Pulmonary artery endothelial cell (primary cell): ENCODE results near the gene GNAS-AS1. TPM values are rescaled to one million over a fixed set of nuclear protein-coding genes. Genes with fewer than 3 reads are reported as not detected.
"Not testable (repeated sequence)": the region's sequence is repeated elsewhere in the genome, so short reads cannot be mapped to it uniquely, and the experiment has no call there.

ENCODE experiments used
- DNase-seq: peaks from one replicate; pipeline ENCODE4 v3.0.0-alpha.2; 2011; ENCODE audit warnings: low read depth, low spot score
- total RNA-seq: library from RNA; depleted of rRNA; stranded (reverse); fragments of >200 nt; gene quantifications from 2 replicates; pipeline ENCODE4 v1.2.3, GENCODE V29; 2014

GNAS-AS1 gene
- total RNA-seq, 1 donor from 2014 or later: 0.07 TPM

DNA sequence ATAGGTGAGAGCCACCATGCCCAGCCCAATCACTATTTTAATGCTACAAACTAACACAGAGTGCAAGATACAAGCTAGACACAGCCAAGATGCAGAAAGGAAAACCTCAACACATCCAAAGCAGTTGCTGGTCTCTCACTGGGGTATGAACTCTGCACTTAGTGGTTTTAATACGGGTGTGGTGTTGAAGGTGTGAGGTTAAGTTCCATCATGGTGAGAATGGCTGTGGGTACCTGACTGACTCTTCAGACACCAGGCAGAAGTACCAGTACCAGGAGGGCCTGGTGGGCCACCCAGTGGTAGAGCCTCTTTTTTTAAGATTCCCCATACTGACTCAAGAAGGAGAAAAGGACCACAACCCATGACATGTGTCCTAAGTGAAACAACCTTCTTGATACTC is 13.0 kb downstream of the GNAS-AS1 start:
- no peak for DNase-seq

DNA sequence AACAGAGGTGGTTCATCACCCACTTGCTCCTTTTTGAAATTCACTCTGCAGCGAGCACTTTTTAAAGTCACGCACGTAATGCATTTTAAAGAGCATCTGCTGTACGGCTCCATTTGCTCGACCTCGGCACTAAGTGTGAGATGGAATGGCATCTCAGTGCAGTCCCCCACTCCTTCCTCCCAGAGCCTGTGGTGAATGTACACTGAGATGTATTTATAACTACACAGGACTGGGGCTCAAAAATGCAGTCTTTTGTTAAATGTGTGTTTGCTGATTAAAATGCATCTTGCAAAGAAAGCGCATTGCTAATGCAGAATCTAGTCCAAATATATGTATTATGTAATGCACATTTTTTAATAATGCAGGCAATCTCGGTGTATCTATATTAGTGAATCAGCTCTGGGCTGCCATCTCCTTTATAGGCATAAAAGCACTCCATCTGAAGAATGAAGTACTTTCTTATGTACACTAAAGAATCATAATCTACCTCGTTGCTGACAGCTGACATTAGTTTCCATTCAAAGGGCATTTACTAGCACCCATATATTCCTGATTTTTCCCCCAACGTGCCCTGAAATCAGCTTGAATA is 14.0 kb downstream of the GNAS-AS1 start:
- DNase-seq: no peak

DNA sequence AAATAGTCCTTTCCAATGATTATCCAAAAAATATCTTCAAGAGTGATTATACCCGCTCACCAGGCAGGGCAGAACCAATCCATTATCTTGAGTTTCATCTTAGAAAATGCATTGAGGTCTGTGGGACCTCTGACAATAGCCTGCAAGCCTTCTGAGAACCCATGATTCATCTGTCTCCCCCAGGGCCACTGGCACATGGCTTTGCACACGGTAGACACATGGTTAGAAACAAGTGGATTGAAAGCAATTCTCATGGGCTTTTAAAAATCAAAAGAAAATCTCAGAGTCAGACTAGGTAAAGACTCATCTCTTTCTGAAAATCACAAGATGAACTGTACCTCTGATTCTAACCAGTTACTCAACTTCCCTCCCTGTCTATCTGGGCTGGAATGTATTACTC is 15.5 kb downstream of the GNAS-AS1 start:
- no peak for DNase-seq

DNA sequence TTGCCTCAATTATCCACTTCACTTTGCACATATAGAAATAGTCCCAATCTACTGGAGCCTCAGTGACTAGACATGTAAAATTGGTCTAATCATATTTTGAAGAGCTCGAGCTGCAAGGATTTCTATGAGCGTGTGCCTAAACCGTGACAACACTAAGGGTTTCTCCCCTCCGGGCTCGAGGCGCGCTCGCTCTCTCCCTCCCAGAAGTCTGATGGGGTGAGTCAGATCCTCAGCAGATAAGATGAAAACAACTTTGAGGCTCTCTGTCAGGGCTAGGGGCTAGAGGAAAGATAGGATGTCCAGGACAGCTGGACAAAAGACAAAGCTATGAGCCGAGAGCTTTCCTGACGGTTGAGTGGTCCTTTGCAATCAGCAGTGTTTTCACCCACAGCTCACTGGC is 16.8 kb downstream of the GNAS-AS1 start:
- no peak for DNase-seq

DNA sequence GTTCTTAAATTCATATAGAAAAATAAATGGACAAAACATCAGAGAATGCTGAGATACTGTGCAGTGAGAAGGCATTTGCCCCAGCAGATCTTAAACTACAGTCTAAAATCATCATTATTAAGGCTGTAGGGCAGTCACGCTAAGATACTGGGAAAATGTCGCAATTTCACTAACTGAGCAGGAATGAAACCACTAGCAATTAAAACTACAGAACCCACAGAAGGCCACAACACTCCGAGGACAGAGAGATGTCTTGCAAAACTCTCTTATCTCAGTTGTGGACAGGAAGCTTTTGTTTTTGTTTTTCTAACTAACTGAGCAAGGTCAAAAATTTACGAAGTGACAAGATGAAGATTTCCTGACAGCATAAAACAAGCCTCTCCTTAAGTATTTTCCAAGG is 18.2 kb downstream of the GNAS-AS1 start:
- DNase-seq: no peak

DNA sequence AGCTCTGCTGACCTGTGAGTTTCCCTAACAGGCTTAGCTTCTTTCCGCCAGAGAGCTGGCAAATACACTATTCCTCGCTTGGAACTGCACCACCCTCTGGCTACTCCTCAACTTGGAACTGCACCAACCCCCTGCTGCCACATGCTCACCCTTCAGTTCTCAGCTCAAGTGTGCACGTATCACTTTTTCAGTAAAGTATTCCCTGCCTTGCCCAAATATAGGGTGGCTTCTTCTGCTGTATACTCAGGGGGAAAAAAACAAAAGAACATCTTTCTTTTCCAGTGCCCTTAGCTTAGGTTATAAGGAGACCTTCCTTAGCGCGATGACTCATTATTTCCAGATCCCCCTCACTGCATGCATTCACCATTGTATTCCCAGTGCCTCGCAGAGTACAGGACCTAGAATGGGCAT is 21.2 kb downstream of the GNAS-AS1 start:
- DNase-seq: no peak

DNA sequence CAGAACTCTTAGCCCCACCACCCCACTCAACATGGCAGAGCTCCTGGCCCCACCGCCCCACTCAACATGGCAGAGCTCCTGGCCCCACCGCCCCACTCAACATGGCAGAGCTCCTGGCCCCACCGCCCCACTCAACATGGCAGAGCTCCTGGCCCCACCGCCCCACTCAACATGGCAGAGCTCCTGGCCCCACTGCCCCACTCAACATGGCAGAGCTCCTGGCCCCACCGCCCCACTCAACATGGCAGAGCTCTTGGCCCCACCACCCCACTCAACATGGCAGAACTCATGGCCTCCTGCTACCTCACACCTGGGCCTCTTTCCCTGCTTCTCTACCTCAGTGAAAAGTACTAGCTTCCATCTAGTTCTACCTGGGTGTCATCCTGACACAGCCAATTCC is 21.9 kb downstream of the GNAS-AS1 start:
- not testable (repeated sequence) for DNase-seq

DNA sequence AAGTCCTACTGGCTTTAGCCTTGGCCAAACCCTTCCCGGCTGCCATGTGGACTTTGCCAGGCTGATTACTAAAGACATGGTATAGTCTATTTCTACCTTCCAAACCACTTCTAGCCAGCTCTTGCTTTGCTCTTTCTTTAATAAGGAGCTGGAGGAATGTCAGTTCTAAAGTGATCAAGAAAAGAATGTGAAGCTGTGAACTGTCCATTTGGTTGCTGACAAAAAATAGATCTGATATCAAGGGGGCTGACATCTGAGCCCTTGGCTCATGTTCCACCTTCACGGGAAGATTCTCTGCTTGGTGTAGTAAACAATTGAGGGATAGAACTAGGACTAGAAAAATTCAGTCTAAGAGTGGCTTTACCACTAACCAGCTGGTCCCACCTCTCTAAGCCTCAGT is 22.6 kb downstream of the GNAS-AS1 start:
- no peak for DNase-seq

DNA sequence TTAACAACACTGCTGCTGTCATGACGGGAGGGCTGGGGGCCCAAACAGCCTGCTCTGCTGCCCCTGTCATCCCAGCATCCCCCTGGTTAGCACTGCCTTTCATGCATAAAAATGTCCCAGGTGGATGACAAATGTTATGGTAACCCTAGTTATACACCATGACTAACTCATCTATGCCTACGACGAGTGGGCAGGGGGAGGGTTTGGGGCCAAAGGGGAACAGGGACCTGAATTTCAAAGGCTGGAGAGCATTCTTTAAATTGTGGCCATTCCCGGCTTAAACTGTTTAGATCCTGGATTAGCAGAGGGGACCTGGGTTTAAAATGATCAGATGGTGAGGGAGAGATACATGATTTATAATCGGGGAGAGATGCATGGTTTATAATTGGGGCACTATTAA is 24.4 kb downstream of the GNAS-AS1 start:
- DNase-seq: no peak

DNA sequence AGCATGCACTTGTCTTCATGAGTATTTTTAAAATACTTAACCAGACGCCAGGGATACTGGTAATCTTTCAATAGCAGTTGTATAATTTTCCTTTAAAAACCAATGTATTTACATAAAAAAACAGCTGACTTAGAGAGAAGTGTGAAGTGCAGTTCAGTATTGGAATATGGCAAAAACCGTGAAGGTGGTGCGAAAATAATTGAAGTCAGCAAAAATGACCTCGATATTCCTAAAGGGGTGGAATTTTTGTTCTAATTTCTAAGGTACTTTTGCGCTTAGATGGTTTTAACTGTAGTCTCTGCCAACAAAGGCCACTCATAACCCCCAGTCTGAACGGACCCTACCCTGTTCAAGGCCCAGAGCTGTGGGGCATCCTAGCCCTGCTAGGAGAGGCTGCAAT is 25.3 kb downstream of the GNAS-AS1 start:
- no peak for DNase-seq

DNA sequence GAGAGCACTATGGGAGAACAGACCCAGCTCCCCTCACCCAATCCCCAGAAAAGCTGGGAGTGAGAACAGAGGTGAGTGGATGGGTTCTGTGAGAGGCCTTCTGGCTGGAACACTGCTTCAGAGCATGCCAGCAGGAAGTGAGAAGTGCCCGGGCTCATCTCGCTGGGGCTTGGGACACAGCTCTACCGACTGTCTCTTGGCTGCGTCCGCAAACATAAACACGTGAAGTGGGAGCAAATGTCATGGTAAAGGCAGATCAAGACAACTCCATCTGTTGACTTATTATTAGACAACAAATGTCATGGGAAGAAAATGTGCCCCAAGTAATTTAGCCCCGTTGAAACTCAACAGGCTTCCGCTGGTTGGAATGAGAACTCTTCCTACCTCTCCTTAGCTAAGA is 25.9 kb downstream of the GNAS-AS1 start:
- DNase-seq: no peak

DNA sequence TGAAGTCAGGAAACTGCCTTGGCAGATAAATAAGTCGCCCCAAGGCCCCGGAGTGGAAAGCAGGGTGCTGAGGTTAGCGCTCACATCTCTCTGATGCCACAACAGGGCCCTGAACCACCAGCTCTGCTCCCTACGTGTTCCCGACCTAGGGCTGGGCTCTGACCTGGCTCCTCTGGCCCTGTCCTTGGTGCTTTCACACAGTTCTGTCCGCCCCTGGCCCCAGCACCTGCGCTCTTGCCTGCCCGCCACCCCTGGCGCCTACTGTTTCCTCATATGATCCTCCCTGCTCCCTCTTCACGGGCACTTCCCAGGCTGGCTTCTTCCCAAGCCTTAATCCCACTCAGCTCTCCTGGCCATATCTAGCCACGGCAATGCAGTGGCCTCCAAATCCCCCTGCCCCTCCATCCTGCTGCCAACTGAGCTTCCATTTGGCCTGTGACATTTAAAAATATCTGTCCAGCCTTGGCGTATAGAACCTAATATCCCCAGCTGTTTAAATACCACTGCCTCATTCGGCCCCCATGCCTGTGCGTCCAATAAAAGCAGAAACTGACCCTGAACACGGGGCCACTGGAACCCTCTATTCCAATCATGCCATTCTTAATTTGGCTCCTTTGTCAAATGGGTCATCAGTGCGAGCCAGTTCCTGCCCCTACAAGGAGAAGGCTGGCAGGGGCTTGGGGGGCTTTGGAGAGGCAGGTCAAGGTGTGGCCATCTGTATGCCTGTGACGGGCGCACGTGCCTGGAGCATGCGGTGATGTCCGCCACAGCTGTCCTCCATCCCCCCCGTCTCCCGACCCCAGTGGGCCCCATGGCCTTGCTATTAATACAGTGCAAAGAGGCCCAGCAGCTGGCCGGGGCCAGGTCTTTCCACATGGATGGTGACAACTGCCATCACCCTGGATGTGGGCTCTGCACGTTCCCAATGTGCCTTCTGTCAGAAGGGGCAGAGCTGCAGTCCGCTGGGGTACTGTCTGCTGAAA is 27.7 kb downstream of the GNAS-AS1 start:
- DNase-seq: no peak

DNA sequence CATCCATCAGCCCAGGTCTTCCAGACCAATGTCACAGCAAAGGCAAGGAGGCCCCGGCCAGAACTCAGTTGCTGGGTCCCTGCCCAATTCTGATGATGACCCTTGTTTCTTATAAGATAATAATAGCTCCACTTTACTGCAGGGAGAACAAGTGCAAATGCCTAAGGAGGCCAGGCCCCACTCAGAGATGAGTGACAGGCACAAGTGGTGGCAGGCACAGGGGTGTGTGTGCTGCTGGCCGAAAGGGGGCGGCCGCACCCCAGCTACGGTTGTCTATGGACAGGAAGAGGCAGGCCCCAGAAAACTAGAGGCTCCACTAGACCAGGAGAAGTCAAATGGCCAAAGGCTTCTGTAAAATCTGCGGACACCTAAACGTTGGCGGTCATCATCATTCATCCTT is 28.6 kb downstream of the GNAS-AS1 start:
- no peak for DNase-seq

DNA sequence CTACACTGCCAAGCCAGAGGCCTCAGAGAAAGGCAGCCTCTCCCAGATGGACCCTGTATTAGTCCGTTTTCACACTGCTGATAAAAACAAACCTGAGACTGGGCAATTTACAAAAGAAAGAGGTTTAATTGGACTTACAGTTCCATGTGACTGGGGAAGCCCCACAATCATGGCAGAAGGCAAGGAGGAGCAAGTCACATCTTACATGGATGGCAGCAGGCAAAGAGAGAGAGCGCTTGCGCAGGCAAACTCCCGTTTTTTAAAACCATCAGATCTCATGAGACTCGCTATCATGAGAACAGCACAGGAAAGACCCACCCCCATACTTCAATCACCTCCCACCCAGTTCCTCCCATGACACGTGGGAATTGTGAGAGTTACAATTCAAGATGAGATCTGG is 30.2 kb downstream of the GNAS-AS1 start:
- not testable (repeated sequence) for DNase-seq

DNA sequence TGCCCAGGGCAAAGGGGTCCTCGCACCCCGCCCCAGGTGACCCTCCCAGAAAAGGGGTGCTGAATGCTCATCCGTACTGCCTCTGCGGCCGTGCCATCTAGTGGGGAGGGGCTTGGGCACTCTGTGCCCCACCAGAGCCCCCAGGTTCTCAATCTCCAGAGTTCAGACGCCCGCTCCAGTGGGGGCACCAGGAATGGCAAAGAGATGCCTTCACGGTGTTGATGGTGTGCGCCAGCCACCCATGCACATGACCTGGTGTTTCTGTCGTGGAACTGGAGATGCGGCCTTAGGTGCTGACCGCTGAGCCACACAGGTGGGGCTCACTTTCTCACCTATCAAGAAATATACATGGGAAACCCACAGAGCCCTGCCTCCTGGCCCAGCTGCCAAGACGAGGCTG is 30.8 kb downstream of the GNAS-AS1 start:
- DNase-seq: no peak

DNA sequence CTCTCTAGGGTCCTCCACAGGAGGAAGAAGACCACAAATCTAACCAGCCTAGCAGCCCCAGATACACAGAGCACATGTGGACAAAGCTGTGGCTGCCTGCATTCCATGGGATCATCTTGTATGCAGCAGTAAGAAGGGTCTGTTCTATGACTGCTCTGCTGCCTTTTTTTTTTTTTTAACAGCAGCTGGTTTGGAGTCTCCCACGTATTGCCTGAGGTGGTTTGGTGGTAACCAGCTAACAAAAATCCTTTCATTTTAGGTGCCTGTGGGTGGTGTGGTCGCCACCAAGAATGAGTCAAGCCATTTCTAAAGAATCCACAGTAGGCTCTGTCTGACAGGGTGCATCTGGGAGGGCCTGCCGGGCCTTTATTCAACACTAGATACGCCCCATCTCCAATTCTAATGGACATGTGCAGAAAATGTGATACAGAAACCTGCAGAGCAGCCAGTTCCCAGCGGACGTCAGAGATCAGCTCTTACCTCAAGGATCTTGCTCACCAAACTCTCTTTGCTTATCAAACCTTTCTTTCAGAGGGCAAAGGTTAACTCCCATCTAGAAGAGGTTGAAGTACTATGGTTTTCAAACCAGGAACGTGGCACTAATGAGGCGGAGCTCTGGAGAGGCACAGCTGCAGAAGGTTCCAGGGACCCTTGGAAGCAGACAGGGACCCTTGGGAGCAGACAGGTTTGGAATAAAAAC is 32.0 kb downstream of the GNAS-AS1 start:
- no peak for DNase-seq

DNA sequence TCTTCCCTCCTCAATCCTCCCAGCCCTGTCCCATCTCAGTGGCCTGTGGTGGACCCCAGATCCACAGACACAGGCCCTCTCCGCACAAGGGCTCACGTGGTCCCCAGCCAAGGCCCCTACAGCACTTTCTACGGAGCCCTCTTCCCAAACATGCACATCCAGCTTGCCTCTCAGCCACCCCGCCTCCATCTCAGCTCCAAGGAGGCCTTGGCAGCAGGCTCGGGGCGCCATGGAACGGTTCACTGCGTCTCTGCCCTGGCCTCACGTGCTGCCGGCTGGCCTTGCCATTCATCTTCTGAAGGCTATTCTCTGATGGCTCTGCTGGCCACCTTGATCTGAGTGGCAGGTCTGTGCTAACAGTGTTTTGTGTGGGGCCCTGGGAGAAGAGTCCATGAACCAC is 33.0 kb downstream of the GNAS-AS1 start:
- no peak for DNase-seq

DNA sequence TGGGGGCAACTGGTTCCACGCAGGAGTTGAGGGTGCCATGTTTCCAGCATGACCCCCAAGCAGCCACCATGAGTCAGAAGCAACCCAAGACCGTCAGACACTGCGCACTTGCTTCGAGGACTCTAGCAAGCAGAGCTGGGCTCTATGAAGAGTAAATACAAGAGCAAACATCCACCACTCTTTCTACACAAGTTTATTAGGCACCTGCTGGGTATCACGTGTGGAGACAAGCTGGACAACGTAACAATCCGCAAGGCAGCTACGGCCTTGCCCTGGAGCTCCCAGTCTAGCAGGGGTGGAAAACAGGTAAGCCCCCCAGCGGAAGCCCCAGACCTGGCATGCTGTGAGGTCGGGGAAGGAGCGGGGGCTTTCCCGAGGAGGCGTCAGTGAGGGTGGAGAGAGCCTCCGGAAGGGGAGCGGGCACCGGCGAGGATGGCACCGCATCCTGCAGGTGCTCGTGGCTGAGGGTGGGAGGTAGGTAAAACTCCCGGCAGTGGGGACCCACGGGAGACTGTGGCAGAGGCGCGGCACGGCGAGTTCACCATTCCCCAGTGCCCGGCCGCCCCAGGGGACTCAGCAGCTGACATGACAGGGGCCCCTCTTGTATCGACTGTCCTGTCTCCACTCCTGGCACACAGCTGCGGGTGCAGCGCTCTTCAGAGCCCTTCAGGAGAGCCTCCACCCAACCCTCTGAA is 33.6 kb downstream of the GNAS-AS1 start:
- DNase-seq: no peak

DNA sequence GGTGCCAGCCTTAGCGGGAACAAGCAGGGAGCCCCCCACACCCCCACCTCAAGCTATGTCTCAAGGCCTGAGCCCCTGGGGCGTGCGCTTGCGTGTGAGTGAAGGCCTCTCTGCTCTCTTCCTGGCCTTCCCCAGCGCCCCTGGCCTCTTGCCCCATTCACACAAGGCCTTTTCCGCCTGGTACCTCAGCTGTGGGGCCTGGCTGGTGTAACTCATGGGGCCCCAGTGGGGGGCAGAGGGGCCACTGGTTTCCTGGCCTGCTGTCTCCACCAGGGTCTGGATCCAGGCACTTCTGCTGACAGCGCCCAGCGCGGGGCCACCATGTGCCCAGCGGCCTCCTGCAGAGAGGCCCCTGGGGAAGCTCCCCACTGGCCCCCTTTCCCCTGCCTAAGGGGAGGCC is 34.7 kb downstream of the GNAS-AS1 start:
- DNase-seq: no peak

DNA sequence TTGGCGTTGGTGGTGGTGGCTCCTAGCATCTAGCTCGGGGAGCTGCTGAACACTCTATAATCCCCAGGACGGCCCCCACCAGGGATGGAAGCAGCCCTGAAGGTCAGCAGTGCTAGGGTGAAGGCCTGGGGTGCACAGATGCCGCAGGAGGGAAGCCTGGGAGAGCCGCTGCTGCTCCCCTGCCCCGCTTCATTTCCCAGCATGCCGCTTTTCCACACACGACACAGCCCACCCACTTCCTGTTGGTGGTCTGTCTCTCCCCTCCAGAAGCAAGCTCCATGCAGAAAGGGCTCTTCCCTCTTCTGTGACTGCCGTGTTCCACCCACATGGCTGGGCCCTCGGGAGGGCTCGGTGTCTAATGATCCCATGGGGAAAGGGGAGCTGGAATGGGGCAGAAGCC is 35.3 kb downstream of the GNAS-AS1 start:
- no peak for DNase-seq

DNA sequence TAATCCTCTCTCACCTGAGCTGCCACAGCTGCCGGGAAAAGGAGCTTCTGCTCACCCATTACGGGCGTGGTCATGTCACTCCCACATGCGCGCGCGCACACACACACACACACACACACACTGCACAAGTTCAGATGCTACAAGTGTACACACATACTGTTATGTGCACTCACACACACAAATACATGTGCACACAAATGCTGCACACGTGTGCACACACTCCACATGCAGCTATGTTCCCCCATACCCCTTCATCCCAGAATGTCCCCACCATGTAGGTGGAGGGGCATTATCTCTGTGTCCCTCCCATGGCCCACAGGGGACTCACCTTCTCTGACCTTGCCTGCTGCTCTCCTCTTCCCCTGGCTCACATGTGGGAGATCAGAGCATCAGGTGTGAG is 37.3 kb downstream of the GNAS-AS1 start:
- no peak for DNase-seq

DNA sequence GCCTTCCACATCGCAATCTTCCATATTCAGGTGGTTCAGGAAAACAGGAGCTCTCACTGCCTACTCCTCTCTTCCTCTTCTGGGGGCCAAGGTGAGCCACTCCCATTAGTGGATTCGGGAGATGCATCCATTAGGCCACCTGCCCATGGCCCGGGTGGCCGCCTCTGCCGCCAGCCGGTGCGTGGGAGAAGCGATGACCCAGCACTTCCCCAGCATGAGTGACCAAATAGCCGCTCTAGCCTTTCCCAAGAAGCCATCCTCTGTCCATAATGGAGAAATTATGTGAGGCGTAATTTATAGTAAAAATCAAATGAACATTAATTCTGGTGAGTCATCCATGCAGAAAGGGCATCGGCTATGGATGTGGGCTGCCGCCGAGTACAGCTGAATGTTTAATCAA is 39.4 kb downstream of the GNAS-AS1 start:
- no peak for DNase-seq
